Fibroblast of mammary gland (primary cell): ENCODE measurements around the gene ARFIP1.

Source experiments
- DNase-seq: peaks from one replicate; pipeline ENCODE4 v3.0.0-alpha.2; 2010; ENCODE audit warnings: low read depth
- H3K4me3 ChIP-seq: 2 replicates; pipeline ENCODE4 v1.5.1; 2011; ENCODE audit warnings: low read depth, mild to moderate bottlenecking, low read length, moderate library complexity; ENCODE audit not compliant: control insufficient read depth
- CTCF ChIP-seq: conservative IDR thresholded peaks from 2 replicates; pipeline ENCODE4 v1.5.1; 2011; ENCODE audit warnings: low read depth, low read length, inconsistent platforms; ENCODE audit not compliant: control insufficient read depth, insufficient read depth

ARFIP1 gene

GRCh38 chr4:152943672-152944071 lies 163.9 kb downstream of the ARFIP1 start:
- no peak for TF ChIP-seq CTCF
- no peak overlapping the region for H3K4me3 ChIP-seq
- peak; percentile 78 for DNase-seq

GRCh38 chr4:152944666-152945320 lies 165.0 kb downstream of the ARFIP1 start:
- no peak overlapping the region for H3K4me3 ChIP-seq
- no peak for DNase-seq
- TF ChIP-seq CTCF: no peak

- no peak for DNase-seq
Observed at GRCh38 chr4:152945639-152946038, 165.9 kb downstream of the ARFIP1 start.

GRCh38 chr4:152946446-152946845 lies 166.7 kb downstream of the ARFIP1 start:
- no peak for TF ChIP-seq CTCF
- no peak for DNase-seq
- H3K4me3 ChIP-seq: no peak overlapping the region

More at GRCh38 chr4:152945639-152946038, 165.9 kb downstream of the ARFIP1 start:
- no peak overlapping the region for H3K4me3 ChIP-seq
- TF ChIP-seq CTCF: no peak

GRCh38 chr4:152947311-152947710 lies 167.6 kb downstream of the ARFIP1 start:
- no peak for DNase-seq
- H3K4me3 ChIP-seq: no peak overlapping the region
- no peak for TF ChIP-seq CTCF

- H3K4me3 ChIP-seq: no peak overlapping the region
- DNase-seq: no peak
- TF ChIP-seq CTCF: no peak
Observed at GRCh38 chr4:152949930-152950329, 170.2 kb downstream of the ARFIP1 start.
